BJ (cell line): Measurements from ENCODE around the gene DNAH8. TPM values are rescaled to one million over a fixed set of nuclear protein-coding genes. Genes with fewer than 3 reads are reported as not detected.

Experiments
- CTCF ChIA-PET: fragments of 350-600 bp; formaldehyde crosslinking; extraction: SDS; loops from one replicate; lab custom pipeline; 2021; ENCODE audit warnings: antibody characterized with exemption, inconsistent platforms; lab: Yijun Ruan, JAX
- POLR2A ChIA-PET: fragments of 300-600 bp; sonication (Branson Sonifier 250); formaldehyde crosslinking; extraction: SDS; loops from one replicate; lab custom pipeline; 2021; ENCODE audit warnings: antibody characterized with exemption; lab: Charles Lee
- DNase-seq: peaks from one replicate; pipeline ENCODE4 v3.0.0-alpha.2; 2011; ENCODE audit warnings: low read depth
- H3K27me3 ChIP-seq: 2 replicates; pipeline ENCODE4 v1.6.0; 2011; ENCODE audit warnings: low read length; ENCODE audit not compliant: control insufficient read depth, insufficient read depth
- H3K36me3 ChIP-seq: 2 replicates; pipeline ENCODE4 v1.5.1; 2011; ENCODE audit warnings: low read length; ENCODE audit not compliant: control insufficient read depth, insufficient read depth
- H3K4me3 ChIP-seq: 2 replicates; pipeline ENCODE4 v1.5.1; 2011; ENCODE audit warnings: low read depth, mild to moderate bottlenecking, control low read depth, low read length
- CTCF ChIP-seq: IDR thresholded peaks from 2 replicates; pipeline ENCODE4 v1.5.1; 2011; ENCODE audit warnings: low read depth, mild to moderate bottlenecking, control low read depth, inconsistent platforms, low read length, moderate library complexity; ENCODE audit not compliant: insufficient read depth
- polyA plus RNA-seq: library from polyadenylated mRNA; depleted of rRNA; stranded (reverse); fragments of >200 nt; gene quantifications from 2 replicates; pipeline ENCODE4 v1.2.3, GENCODE V29; 2011

The DNAH8 gene
- polyA plus RNA-seq, 1 experiment, result not detected

GRCh38 chr6:39056681-39057080, 341.6 kb downstream of the DNAH8 start:
- ChIA-PET POLR2A (no interaction called here), CTCF (interaction anchor here (1.1 kb wide), 1 partner anchor 253 kb away, joined by 4 read pairs; no protein-coding TSS in a partner anchor)
- no peak overlapping the region for H3K4me3 ChIP-seq
- H3K36me3 ChIP-seq, result no peaks in the 10 kb centered on the region
- peaks cover 5% of the 10 kb centered on the region for H3K27me3 ChIP-seq
- no peak for TF ChIP-seq CTCF
- DNase-seq, result no peak

GRCh38 chr6:39057251-39058155, 342.4 kb downstream of the DNAH8 start:
- DNase-seq, result no peak
- ChIA-PET POLR2A (no interaction called here), CTCF (interaction anchor here (0.5 kb wide), 1 partner anchor 77 kb away, joined by 3 read pairs; no protein-coding TSS in a partner anchor)
- no peaks in the 10 kb centered on the region for H3K36me3 ChIP-seq
- no peak overlapping the region for H3K4me3 ChIP-seq
- TF ChIP-seq CTCF, result no peak
- H3K27me3 ChIP-seq, result peaks cover 5% of the 10 kb centered on the region

DNA sequence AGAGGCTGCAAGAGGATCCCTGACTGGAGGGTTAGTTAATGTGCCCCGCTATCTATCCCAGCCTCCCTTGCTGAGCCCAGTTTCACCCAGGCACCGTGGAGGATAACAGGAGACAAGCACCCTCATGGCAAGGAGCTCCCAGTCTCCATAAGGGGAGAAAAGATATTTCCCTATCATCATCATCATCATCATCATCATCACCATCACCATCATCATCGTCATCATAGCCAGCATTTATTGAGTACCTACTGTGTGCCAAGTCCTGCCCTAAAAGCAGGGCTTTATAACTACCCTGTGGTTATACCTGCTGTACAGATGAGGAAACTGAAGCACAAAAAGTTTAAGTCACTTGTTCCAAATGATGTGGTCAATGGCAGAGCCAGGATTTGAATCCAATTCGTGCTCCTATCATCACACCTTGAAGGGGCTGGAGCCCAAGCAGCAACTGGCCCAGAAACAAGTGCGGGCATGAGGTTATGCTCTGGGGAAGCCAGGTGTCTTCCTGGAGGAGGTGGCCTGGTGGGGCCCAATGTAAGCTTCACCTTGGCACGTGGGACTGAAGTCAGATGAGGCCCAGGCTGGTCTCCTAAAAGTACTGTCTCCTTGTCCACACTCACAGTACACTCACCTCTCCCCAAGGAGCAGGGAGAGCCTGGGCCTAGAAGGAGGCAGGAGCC, 343.5 kb downstream of the DNAH8 start:
- no peak for TF ChIP-seq CTCF
- ChIA-PET CTCF (no interaction called here), POLR2A (no interaction called here)
- Histone ChIP-seq H3K27me3 (peaks cover 5% of the 10 kb centered on the region), H3K4me3 (no peak overlapping the region), H3K36me3 (no peaks in the 10 kb centered on the region)
- no peak for DNase-seq

DNA sequence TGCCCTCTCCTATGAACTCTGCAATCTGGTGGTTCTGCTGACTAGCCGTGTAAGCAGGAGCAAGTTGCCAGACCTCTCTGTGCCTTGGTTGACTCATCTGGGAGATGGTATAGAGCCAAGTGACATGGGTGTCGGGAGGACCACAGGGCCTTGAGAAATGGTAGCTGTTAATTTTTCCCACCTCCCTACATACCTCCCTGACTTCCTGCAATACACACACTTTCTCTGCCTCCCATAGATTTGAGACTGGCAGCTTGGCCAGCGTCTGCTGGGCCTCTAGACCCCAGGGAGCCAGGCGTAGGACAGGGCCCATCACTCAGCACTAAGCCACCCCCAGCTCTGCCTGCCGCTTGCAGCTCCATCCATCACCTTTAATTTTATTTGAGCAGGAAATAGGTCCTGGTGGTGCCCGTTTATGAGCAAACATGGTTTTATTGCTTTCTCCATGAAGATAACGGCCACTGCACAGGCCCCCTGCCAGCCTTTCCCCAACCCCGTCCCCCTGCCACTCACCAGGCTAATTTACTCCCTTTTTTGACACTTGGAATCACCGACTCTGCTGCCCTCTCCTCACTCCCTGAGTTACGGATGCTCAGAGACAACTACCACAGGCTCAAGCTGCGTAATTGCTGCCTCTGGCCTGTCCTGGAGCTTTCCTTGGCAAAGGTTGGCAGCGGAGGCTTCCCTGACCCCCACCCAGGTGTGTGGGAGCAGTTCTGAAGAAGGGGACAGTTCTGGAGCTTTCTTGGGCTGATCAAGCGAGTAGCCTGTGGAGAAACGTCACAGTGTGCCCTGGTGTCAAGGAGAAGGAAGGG, 344.6 kb downstream of the DNAH8 start:
- peaks cover 5% of the 10 kb centered on the region for H3K27me3 ChIP-seq
- no peak for TF ChIP-seq CTCF
- ChIA-PET CTCF (no interaction called here), POLR2A (no interaction called here)
- H3K36me3 ChIP-seq, result no peaks in the 10 kb centered on the region
- no peak for DNase-seq
- H3K4me3 ChIP-seq, result no peak overlapping the region
